MM.1S (cell line): ENCODE data around the gene URI1.

Experiments used
- EZH2 ChIP-seq: fragments of 300-600 bp; sonication (generic); optimal IDR thresholded peaks from 2 replicates; pipeline ENCODE3; 2017; ENCODE audit warnings: low read depth, mild to moderate bottlenecking, antibody characterized with exemption, low read length, mixed read lengths
- EZH2phosphoT487 ChIP-seq: fragments of 300-600 bp; sonication (generic); IDR thresholded peaks from 2 replicates; pipeline ENCODE4 v1.6.1; 2018; ENCODE audit warnings: antibody characterized with exemption, low read length
- TF ChIP-seq, protein P1 (sequence below): fragments of 300-600 bp; sonication (generic); IDR thresholded peaks from 2 replicates; pipeline ENCODE4 v1.5.1; 2016; ENCODE audit warnings: antibody characterized with exemption, low read length, mixed read lengths

- TF ChIP-seq, protein P1, sequence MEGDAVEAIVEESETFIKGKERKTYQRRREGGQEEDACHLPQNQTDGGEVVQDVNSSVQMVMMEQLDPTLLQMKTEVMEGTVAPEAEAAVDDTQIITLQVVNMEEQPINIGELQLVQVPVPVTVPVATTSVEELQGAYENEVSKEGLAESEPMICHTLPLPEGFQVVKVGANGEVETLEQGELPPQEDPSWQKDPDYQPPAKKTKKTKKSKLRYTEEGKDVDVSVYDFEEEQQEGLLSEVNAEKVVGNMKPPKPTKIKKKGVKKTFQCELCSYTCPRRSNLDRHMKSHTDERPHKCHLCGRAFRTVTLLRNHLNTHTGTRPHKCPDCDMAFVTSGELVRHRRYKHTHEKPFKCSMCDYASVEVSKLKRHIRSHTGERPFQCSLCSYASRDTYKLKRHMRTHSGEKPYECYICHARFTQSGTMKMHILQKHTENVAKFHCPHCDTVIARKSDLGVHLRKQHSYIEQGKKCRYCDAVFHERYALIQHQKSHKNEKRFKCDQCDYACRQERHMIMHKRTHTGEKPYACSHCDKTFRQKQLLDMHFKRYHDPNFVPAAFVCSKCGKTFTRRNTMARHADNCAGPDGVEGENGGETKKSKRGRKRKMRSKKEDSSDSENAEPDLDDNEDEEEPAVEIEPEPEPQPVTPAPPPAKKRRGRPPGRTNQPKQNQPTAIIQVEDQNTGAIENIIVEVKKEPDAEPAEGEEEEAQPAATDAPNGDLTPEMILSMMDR, result no peak
- TF ChIP-seq EZH2, result no peak
- no peak for TF ChIP-seq EZH2phosphoT487
Observed at GRCh38 chr19:29917911-29918310, 24.1 kb upstream of the URI1 start.
